Measurements from ENCODE around the gene SYNPO2. TPM values are rescaled to one million over a fixed set of nuclear protein-coding genes. Genes with fewer than 3 reads are reported as not detected.

SYNPO2 gene
- total RNA-seq, 1 donor from 2014 or later: 109 TPM

DNA sequence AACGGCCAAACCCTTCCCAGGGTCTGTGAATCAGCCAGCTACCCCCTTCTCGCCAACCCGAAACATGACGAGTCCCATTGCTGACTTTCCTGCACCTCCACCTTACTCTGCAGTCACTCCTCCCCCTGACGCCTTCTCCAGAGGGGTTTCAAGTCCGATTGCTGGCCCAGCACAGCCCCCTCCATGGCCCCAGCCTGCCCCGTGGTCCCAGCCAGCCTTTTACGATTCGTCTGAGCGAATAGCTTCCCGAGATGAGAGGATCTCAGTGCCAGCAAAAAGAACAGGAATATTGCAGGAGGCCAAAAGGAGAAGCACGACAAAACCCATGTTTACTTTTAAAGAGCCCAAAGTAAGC is 141.9 kb downstream of the SYNPO2 start:
- Histone ChIP-seq H3K9me3 (no peaks in the 10 kb centered on the region), H3K27ac (peak overlapping the region; percentile 93), H3K4me3 (peak overlapping the region; percentile 24 to 38), H3K36me3 (peaks cover 0 to 16% of the 10 kb centered on the region in 2 donors), H3K4me1 (peaks cover 31% of the 10 kb centered on the region), H3K27me3 (no peaks in the 10 kb centered on the region)
- intact Hi-C loops (cut with DNase I): loop anchor here (5.0 kb wide), 1 partner anchor 43 kb away; no protein-coding TSS in a partner anchor
- TF ChIP-seq POLR2A (IDR thresholded peaks at IDR 0.05) (no peak), CTCF (IDR thresholded peaks at IDR 0.05) (no peak), POLR2AphosphoS5 (IDR thresholded peaks at IDR 0.05; ENCODE audit: insufficient read depth in 1 of 2, low read depth in 1 of 2) (no peak)
- no peak for DNase-seq (ENCODE audit: extremely low spot score in 2 of 2)

DNA sequence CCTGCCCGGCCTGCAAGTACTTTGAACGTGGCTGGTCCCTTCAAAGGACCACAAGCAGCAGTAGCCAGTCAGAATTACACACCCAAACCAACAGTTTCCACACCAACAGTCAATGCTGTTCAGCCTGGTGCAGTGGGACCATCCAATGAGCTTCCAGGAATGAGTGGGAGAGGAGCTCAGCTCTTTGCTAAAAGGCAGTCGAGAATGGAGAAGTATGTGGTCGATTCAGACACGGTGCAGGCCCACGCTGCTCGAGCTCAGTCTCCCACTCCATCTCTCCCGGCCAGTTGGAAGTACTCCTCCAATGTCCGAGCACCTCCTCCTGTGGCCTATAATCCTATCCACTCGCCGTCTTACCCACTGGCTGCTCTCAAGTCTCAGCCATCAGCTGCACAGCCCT is 142.6 kb downstream of the SYNPO2 start:
- Histone ChIP-seq H3K27me3 (no peaks in the 10 kb centered on the region), H3K4me3 (peak overlapping the region in 1 of 2 donors; percentile 38), H3K4me1 (peaks cover 27% of the 10 kb centered on the region), H3K36me3 (peaks cover 0 to 16% of the 10 kb centered on the region in 2 donors), H3K27ac (peak overlapping the region; percentile 93), H3K9me3 (no peaks in the 10 kb centered on the region)
- DNase-seq (ENCODE audit: extremely low spot score in 2 of 2): no peak
- no peak for TF ChIP-seq CTCF (IDR thresholded peaks at IDR 0.05)
- TF ChIP-seq POLR2AphosphoS5 (IDR thresholded peaks at IDR 0.05; ENCODE audit: insufficient read depth in 1 of 2, low read depth in 1 of 2): no peak
- TF ChIP-seq POLR2A (IDR thresholded peaks at IDR 0.05): no peak
- intact Hi-C loops (cut with DNase I): loop anchor here (5.0 kb wide), 1 partner anchor 44 kb away; no protein-coding TSS in a partner anchor

DNA sequence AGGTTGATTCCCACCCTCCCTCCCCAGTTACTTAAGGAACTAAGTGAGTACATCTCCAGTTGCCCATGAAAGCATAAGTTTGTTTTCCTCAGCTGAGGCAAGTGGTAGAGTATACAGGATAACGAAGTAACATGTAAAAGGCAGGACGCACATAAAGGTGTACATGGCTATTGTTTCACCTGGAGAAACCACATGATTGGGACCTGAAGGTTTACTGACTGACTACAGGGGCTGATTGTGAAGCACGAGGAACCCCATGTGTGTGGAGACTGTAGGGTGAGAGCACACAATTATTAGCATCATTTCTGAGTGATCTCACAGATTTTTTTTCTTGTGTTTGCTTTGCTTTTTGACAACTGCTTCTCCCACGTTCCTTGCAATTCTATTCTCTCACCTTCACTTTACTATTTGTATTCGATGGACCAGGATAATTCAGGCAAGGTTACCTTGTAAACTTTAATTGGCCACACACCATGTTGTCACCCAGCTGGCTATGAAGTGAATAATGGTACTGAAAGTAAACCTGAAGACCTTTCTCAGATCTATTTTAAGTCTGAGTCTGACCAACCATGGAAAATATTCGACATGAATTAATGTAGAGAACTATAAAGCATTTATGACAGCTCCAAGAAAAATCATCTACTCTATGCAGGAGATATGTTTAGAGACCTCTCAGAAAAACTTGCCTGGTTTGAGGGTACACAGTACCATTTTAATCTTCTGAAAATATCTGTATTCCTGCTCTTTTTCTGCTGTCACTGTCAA is 144.4 kb downstream of the SYNPO2 start:
- no peak for TF ChIP-seq POLR2A (IDR thresholded peaks at IDR 0.05)
- no peak for TF ChIP-seq POLR2AphosphoS5 (IDR thresholded peaks at IDR 0.05; ENCODE audit: insufficient read depth in 1 of 2, low read depth in 1 of 2)
- no peak for TF ChIP-seq CTCF (IDR thresholded peaks at IDR 0.05)
- intact Hi-C loops (cut with DNase I): loop anchor here (5.0 kb wide), 1 partner anchor 46 kb away; no protein-coding TSS in a partner anchor
- peak overlapping the region; percentile 20 for H3K27ac ChIP-seq
- H3K27me3 ChIP-seq: no peaks in the 10 kb centered on the region
- DNase-seq (ENCODE audit: extremely low spot score in 2 of 2): no peak
- H3K9me3 ChIP-seq: no peaks in the 10 kb centered on the region
- H3K4me1 ChIP-seq: peaks cover 10% of the 10 kb centered on the region
- peaks cover 0 to 16% of the 10 kb centered on the region in 2 donors for H3K36me3 ChIP-seq
- H3K4me3 ChIP-seq: no peak overlapping the region

DNA sequence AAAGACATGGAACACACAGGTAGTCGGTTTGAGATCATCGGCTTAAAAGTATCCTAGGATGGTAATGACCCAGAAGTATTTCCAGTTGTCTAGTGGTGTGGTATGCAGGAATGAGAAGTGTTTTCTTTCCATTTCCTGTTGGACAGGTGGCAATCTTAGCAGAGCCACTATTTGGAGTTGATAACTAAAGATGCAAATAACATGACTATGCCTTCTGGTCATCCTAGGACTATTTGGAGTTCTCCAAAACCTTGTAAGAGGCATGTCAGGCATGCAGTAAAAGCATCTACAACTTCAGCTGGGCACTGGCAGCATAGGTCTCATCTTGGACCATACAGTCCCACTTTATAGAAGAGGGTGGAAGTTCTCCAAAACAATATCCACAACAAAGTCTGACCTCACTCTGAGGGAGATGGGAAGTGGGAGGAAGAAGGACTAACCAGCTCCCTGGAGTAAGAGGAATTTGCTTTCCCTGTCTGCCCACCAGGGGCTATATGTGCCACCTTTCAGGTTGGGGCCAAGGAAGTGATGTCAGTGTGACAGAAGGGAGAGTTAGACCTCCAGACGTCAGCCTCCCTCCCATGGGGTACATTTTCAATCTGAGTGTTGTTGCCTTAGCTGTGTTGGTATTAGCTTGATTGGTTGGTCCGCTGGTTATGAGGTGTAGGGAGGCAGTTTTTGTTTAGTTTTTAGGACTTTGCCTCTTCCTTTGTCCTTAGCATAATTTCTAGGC is 145.8 kb downstream of the SYNPO2 start:
- Histone ChIP-seq H3K4me1 (peaks cover 14% of the 10 kb centered on the region), H3K36me3 (peaks cover 0 to 16% of the 10 kb centered on the region in 2 donors), H3K4me3 (no peak overlapping the region), H3K27ac (peak overlapping the region; percentile 44), H3K9me3 (no peaks in the 10 kb centered on the region), H3K27me3 (no peaks in the 10 kb centered on the region)
- TF ChIP-seq CTCF (IDR thresholded peaks at IDR 0.05) (no peak), POLR2AphosphoS5 (IDR thresholded peaks at IDR 0.05; ENCODE audit: insufficient read depth in 1 of 2, low read depth in 1 of 2) (no peak), POLR2A (IDR thresholded peaks at IDR 0.05) (no peak)
- intact Hi-C loops (cut with DNase I): loop anchor here (5.0 kb wide), 1 partner anchor 47 kb away; no protein-coding TSS in a partner anchor
- no peak for DNase-seq (ENCODE audit: extremely low spot score in 2 of 2)

Data from vagina (tissue), 2 donors.